ENCODE results near the gene CFAP52. TPM values are rescaled to one million over a fixed set of nuclear protein-coding genes. Genes with fewer than 3 reads are reported as not detected.

Gene CFAP52
- total and polyA plus RNA-seq, 2 of the 8 experiments (the other 6 are each of a cell fraction or from before 2014, with no cell fraction given), result 0.11 TPM; not detected in 1

DNA sequence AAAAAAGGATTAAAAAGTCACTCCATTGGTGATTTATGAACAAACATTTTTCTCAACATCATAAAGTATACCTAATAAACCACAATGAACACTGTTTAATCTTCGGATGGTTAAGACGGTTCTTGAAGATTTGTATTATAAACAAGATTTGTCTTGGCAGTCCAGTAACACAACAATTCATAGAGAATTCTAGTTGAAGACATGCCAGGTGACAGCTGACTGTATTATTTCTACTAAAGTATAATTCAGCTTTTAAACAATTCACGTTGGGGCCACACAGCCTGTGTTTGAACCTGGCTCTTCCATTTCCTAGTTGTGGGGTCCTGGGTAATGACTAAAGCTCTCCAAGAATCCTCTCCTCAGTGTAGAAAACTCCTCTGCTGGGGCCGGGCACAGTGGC lies 22.8 kb upstream of the CFAP52 start:
- Histone ChIP-seq H2BK20ac (ENCODE audit: low read length) (no peak overlapping the region), H3K79me1 (ENCODE audit: low read depth, low read length) (no peaks in the 10 kb centered on the region; the same call in 1 of the 2 replicates), H3K56ac (replicated peaks; ENCODE audit: insufficient read length, low read depth, low read length) (no peak overlapping the region), H4K5ac (ENCODE audit: insufficient read length, low read depth, low read length) (no peak overlapping the region), H2BK120ac (replicated peaks; ENCODE audit: low read depth, low read length) (no peak overlapping the region), H2BK15ac (ENCODE audit: low read length) (no peak overlapping the region), H4K20me1 (replicated peaks in 1 of 2; ENCODE audit: control insufficient read depth in 1 of 2, insufficient read depth in 2 of 2, low read length in 2 of 2) (no peaks in the 10 kb centered on the region), H3K23ac (ENCODE audit: insufficient read length) (no peak overlapping the region), H3K9me3 (ENCODE audit: insufficient read depth in 2 of 2, low read depth in 1 of 2, low read length in 1 of 2) (no peaks in the 10 kb centered on the region), H2AK5ac (ENCODE audit: low read depth, low read length) (no peak overlapping the region), H4K91ac (replicated peaks; ENCODE audit: insufficient read length, low read length) (no peak overlapping the region), H3K18ac (ENCODE audit: extremely low read depth, low read length) (no peak overlapping the region), H3K14ac (ENCODE audit: insufficient read length) (no peak overlapping the region), H2BK5ac (ENCODE audit: low read depth, low read length) (no peak overlapping the region), H3K27me3 (replicated peaks in 1 of 4; ENCODE audit: control insufficient read depth in 3 of 4, extremely low read depth in 1 of 4, insufficient read depth in 3 of 4, low read length in 3 of 4) (no peaks in the 10 kb centered on the region), H3K4me3 (ENCODE audit: extremely low read depth in 1 of 4, insufficient read depth in 2 of 4, low read depth in 3 of 4, low read length in 4 of 4) (no peak overlapping the region), H3K9ac (replicated peaks in 1 of 4; ENCODE audit: extremely low read depth in 1 of 4, low read depth in 3 of 4, low read length in 3 of 4) (no peak overlapping the region), H2AFZ (ENCODE audit: low read length) (no peak overlapping the region), H3K4ac (replicated peaks; ENCODE audit: insufficient read length, low read depth, low read length) (no peak overlapping the region), H4K8ac (ENCODE audit: extremely low read depth, insufficient read depth, low read length) (no peak overlapping the region), H3K27ac (ENCODE audit: low read depth, low read length) (no peak overlapping the region), H3K36me3 (ENCODE audit: control insufficient read depth in 2 of 4, insufficient read depth in 4 of 4, low read length in 3 of 4) (no peaks in the 10 kb centered on the region), H2BK12ac (ENCODE audit: low read depth, low read length) (no peak overlapping the region), H3K23me2 (ENCODE audit: low read depth, low read length) (no peaks in the 10 kb centered on the region), H3K4me2 (ENCODE audit: insufficient read depth in 1 of 2, low read depth in 2 of 2, low read length in 2 of 2) (no peak overlapping the region), H3K4me1 (replicated peaks in 1 of 4; ENCODE audit: control insufficient read depth in 3 of 4, insufficient read depth in 4 of 4, low read length in 3 of 4) (no peaks in the 10 kb centered on the region), H3K79me2 (ENCODE audit: control insufficient read depth in 1 of 2, insufficient read depth in 2 of 2, low read length in 2 of 2) (no peaks in the 10 kb centered on the region)
- FAIRE-seq (no peak), DNase-seq (ENCODE audit: low read depth in 1 of 2, low spot score in 2 of 2) (no peak)
- ChIA-PET CTCF (ENCODE audit: partially characterized antibody) (interaction anchor here (0.6 to 2.1 kb wide), 5 partner anchors 9 to 432 kb away, joined by 3 to 8 read pairs (median 3); no protein-coding TSS in a partner anchor), POLR2A (ENCODE audit: partially characterized antibody) (no interaction called here)
- WGBS, 2 experiments (ENCODE audit: extremely low coverage in 1 of 2, insufficient coverage in 1 of 2, insufficient read length in 1 of 2, insufficient replicate concordance in 2 of 2, low coverage in 1 of 2, low lambda C conversion rate in 2 of 2, missing lambda C conversion rate in 1 of 2), result 86% methylated on average over 4 of the region's 4 CpGs; no CpG with 5 or more reads in 1 of the 2 experiments
- TF ChIP-seq JUN (IDR thresholded peaks at IDR 0.05; ENCODE audit: low read depth, low read length) (no peak), SIX5 (IDR thresholded peaks at IDR 0.05; ENCODE audit: low read depth, low read length) (no peak), TAF7 (optimal IDR thresholded peaks at IDR 0.05; ENCODE audit: borderline replicate concordance, low read depth, low read length) (no peak), BCL11A (IDR thresholded peaks at IDR 0.05; ENCODE audit: low read depth in 2 of 2, low read length in 2 of 2) (no peak), SP4 (IDR thresholded peaks at IDR 0.05; ENCODE audit: low read length) (no peak), HDAC2 (IDR thresholded peaks at IDR 0.05; ENCODE audit: borderline replicate concordance in 1 of 2, low read depth in 2 of 2, low read length in 2 of 2) (no peak), TAF1 (IDR thresholded peaks at IDR 0.05; ENCODE audit: low read depth, low read length) (no peak), CHD2 (IDR thresholded peaks at IDR 0.05; ENCODE audit: low read length) (no peak)
- TF ChIP-seq, protein P1, sequence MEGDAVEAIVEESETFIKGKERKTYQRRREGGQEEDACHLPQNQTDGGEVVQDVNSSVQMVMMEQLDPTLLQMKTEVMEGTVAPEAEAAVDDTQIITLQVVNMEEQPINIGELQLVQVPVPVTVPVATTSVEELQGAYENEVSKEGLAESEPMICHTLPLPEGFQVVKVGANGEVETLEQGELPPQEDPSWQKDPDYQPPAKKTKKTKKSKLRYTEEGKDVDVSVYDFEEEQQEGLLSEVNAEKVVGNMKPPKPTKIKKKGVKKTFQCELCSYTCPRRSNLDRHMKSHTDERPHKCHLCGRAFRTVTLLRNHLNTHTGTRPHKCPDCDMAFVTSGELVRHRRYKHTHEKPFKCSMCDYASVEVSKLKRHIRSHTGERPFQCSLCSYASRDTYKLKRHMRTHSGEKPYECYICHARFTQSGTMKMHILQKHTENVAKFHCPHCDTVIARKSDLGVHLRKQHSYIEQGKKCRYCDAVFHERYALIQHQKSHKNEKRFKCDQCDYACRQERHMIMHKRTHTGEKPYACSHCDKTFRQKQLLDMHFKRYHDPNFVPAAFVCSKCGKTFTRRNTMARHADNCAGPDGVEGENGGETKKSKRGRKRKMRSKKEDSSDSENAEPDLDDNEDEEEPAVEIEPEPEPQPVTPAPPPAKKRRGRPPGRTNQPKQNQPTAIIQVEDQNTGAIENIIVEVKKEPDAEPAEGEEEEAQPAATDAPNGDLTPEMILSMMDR (IDR thresholded peaks at IDR 0.05; ENCODE audit: control extremely low read depth in 1 of 3, insufficient read depth in 1 of 3, low read depth in 1 of 3, low read length in 3 of 3), result no peak
- TF ChIP-seq, protein P2, sequence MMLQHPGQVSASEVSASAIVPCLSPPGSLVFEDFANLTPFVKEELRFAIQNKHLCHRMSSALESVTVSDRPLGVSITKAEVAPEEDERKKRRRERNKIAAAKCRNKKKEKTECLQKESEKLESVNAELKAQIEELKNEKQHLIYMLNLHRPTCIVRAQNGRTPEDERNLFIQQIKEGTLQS (IDR thresholded peaks at IDR 0.05; ENCODE audit: insufficient read depth, low read depth, low read length), result no peak
- TF ChIP-seq, protein P3, sequence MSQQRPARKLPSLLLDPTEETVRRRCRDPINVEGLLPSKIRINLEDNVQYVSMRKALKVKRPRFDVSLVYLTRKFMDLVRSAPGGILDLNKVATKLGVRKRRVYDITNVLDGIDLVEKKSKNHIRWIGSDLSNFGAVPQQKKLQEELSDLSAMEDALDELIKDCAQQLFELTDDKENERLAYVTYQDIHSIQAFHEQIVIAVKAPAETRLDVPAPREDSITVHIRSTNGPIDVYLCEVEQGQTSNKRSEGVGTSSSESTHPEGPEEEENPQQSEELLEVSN (IDR thresholded peaks at IDR 0.05), result no peak

All from H1 (cell line).